Endothelial cell of umbilical vein (primary cell): Measurements from ENCODE around the gene PIP4K2C. TPM values are rescaled to one million over a fixed set of nuclear protein-coding genes. Genes with fewer than 3 reads are reported as not detected.

Experiments used
- BruUV-seq: library from RNA; stranded (reverse); fragments of 400-500 nt; replicated peaks from 2 replicates; lab custom pipeline; 2021; lab: Mats Ljungman, UMichigan
- CTCF ChIA-PET: fragments of 300-600, 350-600 bp; sonication (Branson Sonifier 250); formaldehyde crosslinking; loops from one replicate; lab custom pipeline; 2021; ENCODE audit warnings: antibody characterized with exemption, inconsistent platforms; lab: Charles Lee
- POLR2A ChIA-PET: fragments of 300-600, 350-600 bp; sonication (Branson Sonifier 250); formaldehyde crosslinking; loops from one replicate; lab custom pipeline; 2021; ENCODE audit warnings: antibody characterized with exemption, inconsistent platforms; lab: Charles Lee
- DNase-seq: peaks from one replicate; pipeline ENCODE4 v3.0.0-alpha.2; 2011; ENCODE audit warnings: low read depth, low spot score
- FAIRE-seq: peaks from 2 replicates; lab custom pipeline; 2011; peaks lifted over from hg19 to GRCh38; lab: Jason Lieb, UNC
- H2AFZ ChIP-seq: 2 replicates; pipeline ENCODE4 v1.6.0; 2012; ENCODE audit warnings: low read depth, low read length, control low read depth, inconsistent platforms
- H3K27ac ChIP-seq: 2 replicates; pipeline ENCODE4 v1.5.1; 2011; ENCODE audit warnings: low read depth, mild to moderate bottlenecking, control low read depth, low read length, moderate library complexity; ENCODE audit not compliant: insufficient read depth
- H3K27me3 ChIP-seq, 2 experiments: 2 replicates each; pipeline versions ENCODE4 v1.6.0 to v1.6.1; 2011; ENCODE audit warnings: low read length in 2 of 2, mixed read lengths in 1 of 2; ENCODE audit not compliant: control insufficient read depth in 2 of 2, insufficient read depth in 2 of 2
- H3K36me3 ChIP-seq, 2 experiments: 2 replicates in 1 of 2; 3 replicates in 1 of 2; pipeline ENCODE4 v1.5.1; 2011; ENCODE audit warnings: low read length in 2 of 2, mild to moderate bottlenecking in 1 of 2, moderate library complexity in 1 of 2; ENCODE audit not compliant: control insufficient read depth in 2 of 2, insufficient read depth in 2 of 2; ENCODE audit errors: extremely low read depth in 1 of 2
- H3K4me1 ChIP-seq: 3 replicates; pipeline ENCODE4 v1.5.1; 2011; ENCODE audit warnings: mild to moderate bottlenecking, low read length; ENCODE audit not compliant: control insufficient read depth, insufficient read depth; ENCODE audit errors: extremely low read depth
- H3K4me2 ChIP-seq: 2 replicates; pipeline ENCODE4 v1.6.1; 2011; ENCODE audit warnings: low read length, control low read depth, mixed read lengths; ENCODE audit not compliant: insufficient read depth
- H3K4me3 ChIP-seq, 3 experiments: fragments of 200-600 bp in 1 of 3; sonication (generic), shearing (Covaris generic) in 1 of 3; replicated peaks in 1 of 3; 2 replicates each; pipeline ENCODE4 v1.5.1; 2011 to 2016; ENCODE audit warnings: control low read depth in 3 of 3, low read length in 3 of 3, mild to moderate bottlenecking in 2 of 3, inconsistent platforms in 1 of 3, low read depth in 1 of 3, moderate library complexity in 1 of 3; ENCODE audit not compliant: insufficient read depth in 1 of 3
- H3K79me2 ChIP-seq: 2 replicates; pipeline ENCODE4 v1.6.0; 2012; ENCODE audit warnings: low read length, inconsistent platforms; ENCODE audit not compliant: control insufficient read depth, insufficient read depth
- H3K9ac ChIP-seq: replicated peaks from 2 replicates; pipeline ENCODE3; 2011; ENCODE audit warnings: low read length, control low read depth; ENCODE audit not compliant: insufficient read depth; ENCODE audit errors: extremely low read depth
- H3K9me1 ChIP-seq: replicated peaks from 3 replicates; pipeline ENCODE4 v1.6.0; 2011; ENCODE audit warnings: mild to moderate bottlenecking, low read length; ENCODE audit not compliant: control insufficient read depth, insufficient read depth; ENCODE audit errors: extremely low read depth
- H3K9me3 ChIP-seq: replicated peaks from 2 replicates; pipeline ENCODE4 v1.5.1; 2012; ENCODE audit warnings: low read length, inconsistent platforms; ENCODE audit not compliant: control insufficient read depth, insufficient read depth
- H4K20me1 ChIP-seq: replicated peaks from 2 replicates; pipeline ENCODE3; 2011; ENCODE audit warnings: mild to moderate bottlenecking, low read length; ENCODE audit not compliant: control insufficient read depth, insufficient read depth; ENCODE audit errors: extremely low read depth
- CTCF ChIP-seq, 2 donors: IDR thresholded peaks; 1 replicate in 1 of 2; 2 replicates in 1 of 2; pipeline ENCODE4 v1.5.1; 2011; ENCODE audit warnings: low read length in 2 of 2, mild to moderate bottlenecking in 2 of 2, moderate library complexity in 2 of 2, control low read depth in 1 of 2, inconsistent platforms in 1 of 2, low read depth in 1 of 2; ENCODE audit not compliant: insufficient read depth in 1 of 2; ENCODE audit errors: extremely low read depth in 1 of 2
- EZH2 ChIP-seq: IDR thresholded peaks from 2 replicates; pipeline ENCODE4 v1.6.1; 2012; ENCODE audit warnings: borderline replicate concordance, low read depth, mild to moderate bottlenecking, moderate library complexity, low read length, inconsistent platforms; ENCODE audit not compliant: severe bottlenecking
- FOS ChIP-seq: IDR thresholded peaks from 2 replicates; pipeline ENCODE4 v1.6.1; 2011; ENCODE audit warnings: mild to moderate bottlenecking, low read length, moderate library complexity, borderline replicate concordance; ENCODE audit not compliant: insufficient read depth
- GATA2 ChIP-seq: IDR thresholded peaks from 2 replicates; pipeline ENCODE4 v1.7.0; 2011; ENCODE audit warnings: low read depth, mild to moderate bottlenecking, moderate library complexity, mixed read lengths, low read length; ENCODE audit not compliant: insufficient read length, insufficient read depth
- JUN ChIP-seq: IDR thresholded peaks from 2 replicates; pipeline ENCODE4 v1.6.1; 2011; ENCODE audit warnings: borderline replicate concordance, low read depth; ENCODE audit not compliant: insufficient read length, insufficient read depth
- MAX ChIP-seq: IDR thresholded peaks from 2 replicates; pipeline ENCODE4 v1.6.1; 2011; ENCODE audit not compliant: insufficient read depth, insufficient read length
- MYC ChIP-seq: IDR thresholded peaks from one replicate; pipeline ENCODE4 v1.6.1; 2011; ENCODE audit warnings: mild to moderate bottlenecking, low read depth, low read length
- POLR2A ChIP-seq: IDR thresholded peaks from 2 replicates; pipeline ENCODE4 v1.6.1; 2012; ENCODE audit warnings: low read depth, mild to moderate bottlenecking, control low read depth, low read length
- POLR2AphosphoS5 ChIP-seq: IDR thresholded peaks from 2 replicates; pipeline ENCODE4 v1.6.1; 2012; ENCODE audit warnings: low read depth, mild to moderate bottlenecking, control low read depth, low read length, moderate library complexity; ENCODE audit not compliant: insufficient read depth
- dilution Hi-C: fragments of 300-500 bp; cut with MboI; formaldehyde crosslinking; loops from one replicate; pipeline ENCODE4 v1.15.0; 2019; ENCODE audit warnings: low sequenced_read_pairs; ENCODE audit not compliant: extremely low pct_ligation_motif_present
- intact Hi-C: fragments of 100-400 bp; cut with micrococcal nuclease; formaldehyde crosslinking; loops from one replicate; pipeline ENCODE4 v1.10.0; 2022
- polyA plus RNA-seq, 4 experiments: library from polyadenylated mRNA; depleted of rRNA in 3 of 4; stranded (reverse) in 3 of 4; unstranded in 1 of 4; fragments of >200 nt; gene quantifications; 2 replicates each; pipeline versions ENCODE4 v1.2.1 to v1.2.3, GENCODE V29; 2011 to 2012; ENCODE audit warnings: missing spikeins in 1 of 4
- total RNA-seq: library from RNA; stranded (reverse); gene quantifications from 2 replicates; pipeline ENCODE4 v1.2.3, GENCODE V29; 2021

The PIP4K2C gene
- total and polyA plus RNA-seq, 2 donors (not counting 3 experiments of a cell fraction or from before 2014, with no cell fraction given) = 10.5 to 11.5 TPM

GRCh38 chr12:57553343-57554202, 37.4 kb upstream of the PIP4K2C start:
- POLR2A ChIA-PET = no interaction called here
- H3K4me2 ChIP-seq = no peak overlapping the region
- no TSS peak for BruUV-seq

More at GRCh38 chr12:57553343-57554202, 37.4 kb upstream of the PIP4K2C start:
- CTCF ChIA-PET = interaction anchor here (0.6 to 2.0 kb wide), 2 partner anchors 30 to 1262 kb away, joined by 3 to 6 read pairs; no protein-coding TSS in a partner anchor
- DNase-seq (no peak), FAIRE-seq (no peak)
- Histone ChIP-seq H3K4me1 (no peaks in the 10 kb centered on the region), H3K27ac (no peak overlapping the region), H3K27me3 (peaks cover 42 to 48% of the 10 kb centered on the region in 2 experiments), H3K9me1 (no peaks in the 10 kb centered on the region), H3K79me2 (no peaks in the 10 kb centered on the region), H4K20me1 (no peaks in the 10 kb centered on the region), H3K4me3 (no peak overlapping the region), H3K36me3 (no peaks in the 10 kb centered on the region), H3K9ac (no peak overlapping the region), H2AFZ (no peak overlapping the region), H3K9me3 (no peaks in the 10 kb centered on the region)
- dilution Hi-C loops (no loop called here), intact Hi-C loops (no loop called here)
- TF ChIP-seq JUN (no peak), MAX (no peak), POLR2A (no peak), MYC (no peak), GATA2 (no peak), EZH2 (no peak), FOS (no peak), POLR2AphosphoS5 (no peak), CTCF (IDR thresholded peaks at IDR 0.05; ENCODE audit: extremely low read depth in 1 of 2, insufficient read depth in 1 of 2, low read depth in 1 of 2, low read length in 2 of 2) (no peak)
